Esophagus muscularis mucosa (tissue), 3 donors: ENCODE measurements around the gene MYMK.

Experiments used
- POLR2A ChIP-seq: fragments of 450-650 bp; IDR thresholded peaks from one replicate; pipeline ENCODE4 v1.6.1; 2017; ENCODE audit warnings: antibody characterized with exemption, moderate library complexity, mild to moderate bottlenecking, low read depth
- POLR2AphosphoS5 ChIP-seq, 2 donors: sonication (generic); formaldehyde crosslinking; IDR thresholded peaks; one replicate each; pipeline ENCODE4 v1.6.1; 2017; ENCODE audit warnings: antibody characterized with exemption in 2 of 2
- TF ChIP-seq, protein P1 (sequence below), 3 experiments: fragments of 200-600 bp in 2 of 3; fragments of 450-650 bp in 1 of 3; sonication (generic) in 2 of 3; IDR thresholded peaks; one replicate each; pipeline ENCODE4 v1.5.1; 2017 to 2019; ENCODE audit warnings: antibody characterized with exemption in 3 of 3, mild to moderate bottlenecking in 2 of 3, moderate library complexity in 1 of 3

DNA sequence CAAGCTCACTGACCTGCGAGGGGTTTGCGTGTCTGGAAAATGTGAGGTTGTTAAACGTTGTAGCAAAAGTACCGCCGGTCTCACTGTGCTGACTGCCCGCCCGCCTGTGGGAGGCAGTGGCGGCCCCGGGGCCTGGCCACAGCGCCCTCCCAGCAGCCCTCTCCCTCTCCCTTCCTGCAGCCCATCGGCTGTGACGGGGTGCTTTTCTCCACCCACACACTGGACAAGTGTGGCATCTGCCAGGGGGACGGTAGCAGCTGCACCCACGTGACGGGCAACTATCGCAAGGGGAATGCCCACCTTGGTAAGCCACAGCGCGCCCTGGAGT lies 15.9 kb upstream of the MYMK start:
- TF ChIP-seq, protein P1, sequence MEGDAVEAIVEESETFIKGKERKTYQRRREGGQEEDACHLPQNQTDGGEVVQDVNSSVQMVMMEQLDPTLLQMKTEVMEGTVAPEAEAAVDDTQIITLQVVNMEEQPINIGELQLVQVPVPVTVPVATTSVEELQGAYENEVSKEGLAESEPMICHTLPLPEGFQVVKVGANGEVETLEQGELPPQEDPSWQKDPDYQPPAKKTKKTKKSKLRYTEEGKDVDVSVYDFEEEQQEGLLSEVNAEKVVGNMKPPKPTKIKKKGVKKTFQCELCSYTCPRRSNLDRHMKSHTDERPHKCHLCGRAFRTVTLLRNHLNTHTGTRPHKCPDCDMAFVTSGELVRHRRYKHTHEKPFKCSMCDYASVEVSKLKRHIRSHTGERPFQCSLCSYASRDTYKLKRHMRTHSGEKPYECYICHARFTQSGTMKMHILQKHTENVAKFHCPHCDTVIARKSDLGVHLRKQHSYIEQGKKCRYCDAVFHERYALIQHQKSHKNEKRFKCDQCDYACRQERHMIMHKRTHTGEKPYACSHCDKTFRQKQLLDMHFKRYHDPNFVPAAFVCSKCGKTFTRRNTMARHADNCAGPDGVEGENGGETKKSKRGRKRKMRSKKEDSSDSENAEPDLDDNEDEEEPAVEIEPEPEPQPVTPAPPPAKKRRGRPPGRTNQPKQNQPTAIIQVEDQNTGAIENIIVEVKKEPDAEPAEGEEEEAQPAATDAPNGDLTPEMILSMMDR (IDR thresholded peaks at IDR 0.05), result no peak
- TF ChIP-seq POLR2A (no peak), POLR2AphosphoS5 (IDR thresholded peaks at IDR 0.05) (no peak)
